ENCODE data around the gene MAP3K9. TPM values are rescaled to one million over a fixed set of nuclear protein-coding genes. Genes with fewer than 3 reads are reported as not detected.

MAP3K9 gene
- total RNA-seq, 1 donor from 2014 or later, result 10.3 TPM

GRCh38 chr14:70683983-70684382 is 125.3 kb downstream of the MAP3K9 start:
- DNase-seq (ENCODE audit: low read depth, low spot score), result no peak
- no peak for TF ChIP-seq CTCF (conservative IDR thresholded peaks at IDR 0.05)
- Mint-ChIP-seq H3K36me3 (ENCODE audit: low read depth) (no peaks in the 10 kb centered on the region), H3K4me1 (no peaks in the 10 kb centered on the region), H3K27me3 (ENCODE audit: low read depth) (peaks cover 10% of the 10 kb centered on the region), H3K9me3 (peaks cover 3% of the 10 kb centered on the region), H3K27ac (ENCODE audit: unreplicated experiment) (no peak overlapping the region), H3K4me3 (no peak overlapping the region)

- Mint-ChIP-seq H3K4me3 (no peak overlapping the region), H3K27me3 (ENCODE audit: low read depth) (peaks cover 10% of the 10 kb centered on the region), H3K4me1 (no peaks in the 10 kb centered on the region), H3K27ac (ENCODE audit: unreplicated experiment) (no peak overlapping the region), H3K9me3 (peaks cover 3% of the 10 kb centered on the region), H3K36me3 (ENCODE audit: low read depth) (no peaks in the 10 kb centered on the region)
- TF ChIP-seq CTCF (conservative IDR thresholded peaks at IDR 0.05), result no peak
- DNase-seq (ENCODE audit: low read depth, low spot score), result no peak
Measured at GRCh38 chr14:70680748-70681147, 128.6 kb downstream of the MAP3K9 start.

GRCh38 chr14:70677341-70677740 is 132.0 kb downstream of the MAP3K9 start:
- no peak overlapping the region for H3K27ac Mint-ChIP-seq (ENCODE audit: unreplicated experiment)
- H3K4me3 Mint-ChIP-seq, result no peak overlapping the region

More at GRCh38 chr14:70677341-70677740, 132.0 kb downstream of the MAP3K9 start:
- no peaks in the 10 kb centered on the region for H3K36me3 Mint-ChIP-seq (ENCODE audit: low read depth)
- peaks cover 10% of the 10 kb centered on the region for H3K27me3 Mint-ChIP-seq (ENCODE audit: low read depth)
- DNase-seq (ENCODE audit: low read depth, low spot score), result no peak
- H3K9me3 Mint-ChIP-seq, result peaks cover 3% of the 10 kb centered on the region
- no peak for TF ChIP-seq CTCF (conservative IDR thresholded peaks at IDR 0.05)
- no peaks in the 10 kb centered on the region for H3K4me1 Mint-ChIP-seq

Other genes with a start within 250 kb of the MAP3K9 start
- gene MED6, start 208.9 kb downstream of the MAP3K9 start, total RNA-seq, result 50.9 and 52.3 TPM in 2 replicates
- gene TTC9, start 167.6 kb downstream of the MAP3K9 start, total RNA-seq, result 3.7 and 4.2 TPM in 2 replicates
- gene PCNX1, start 97.9 kb upstream of the MAP3K9 start, total RNA-seq, result 50.3 and 50.4 TPM in 2 replicates